Esophagus muscularis mucosa (tissue), 4 donors: Measurements from ENCODE around the gene CFAP52.

Experiments used
- CTCF ChIP-seq, 3 experiments: fragments of 200-600 bp in 2 of 3; fragments of 450-650 bp in 1 of 3; sonication (generic) in 2 of 3; IDR thresholded peaks; one replicate each; pipeline ENCODE4 v1.5.1; 2017 to 2019; ENCODE audit warnings: antibody characterized with exemption in 3 of 3, mild to moderate bottlenecking in 2 of 3, moderate library complexity in 1 of 3
- EP300 ChIP-seq: sonication (generic); formaldehyde crosslinking; IDR thresholded peaks from one replicate; pipeline ENCODE4 v1.6.1; 2017; ENCODE audit warnings: antibody characterized with exemption
- POLR2AphosphoS5 ChIP-seq, 2 donors: sonication (generic); formaldehyde crosslinking; IDR thresholded peaks; one replicate each; pipeline ENCODE4 v1.6.1; 2017; ENCODE audit warnings: antibody characterized with exemption in 2 of 2

GRCh38 chr17:9670596-9670995, 94.2 kb downstream of the CFAP52 start:
- TF ChIP-seq POLR2AphosphoS5 (IDR thresholded peaks at IDR 0.05) (no peak), EP300 (no peak), CTCF (IDR thresholded peaks at IDR 0.05) (no peak)
